ENCODE results near the gene OSBPL5.

Gene OSBPL5

DNA sequence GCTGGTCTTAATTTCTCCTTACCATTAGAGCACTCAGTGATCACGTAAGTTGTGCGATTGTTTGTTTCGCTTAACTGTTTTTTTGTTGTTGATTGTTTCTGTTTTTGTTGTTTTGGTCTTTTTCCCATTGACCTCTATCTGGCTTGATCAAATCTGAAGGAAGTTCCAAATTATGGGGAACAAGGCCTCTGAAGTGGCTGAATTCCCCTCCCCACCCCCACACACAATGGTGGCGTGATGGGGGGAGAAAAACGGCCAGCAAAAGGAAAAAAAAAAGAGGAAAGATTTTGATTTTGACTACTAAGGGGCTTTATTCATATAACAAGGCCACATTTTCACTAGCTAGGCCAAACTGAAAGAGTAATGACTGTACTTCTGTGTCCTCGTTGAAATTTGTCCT lies 53.6 kb downstream of the OSBPL5 start:
- Histone ChIP-seq H3K4me3 (no peak overlapping the region), H3K27ac (no peak overlapping the region)
- DNase-seq (ENCODE audit: low spot score): no peak
- TF ChIP-seq, protein P1, sequence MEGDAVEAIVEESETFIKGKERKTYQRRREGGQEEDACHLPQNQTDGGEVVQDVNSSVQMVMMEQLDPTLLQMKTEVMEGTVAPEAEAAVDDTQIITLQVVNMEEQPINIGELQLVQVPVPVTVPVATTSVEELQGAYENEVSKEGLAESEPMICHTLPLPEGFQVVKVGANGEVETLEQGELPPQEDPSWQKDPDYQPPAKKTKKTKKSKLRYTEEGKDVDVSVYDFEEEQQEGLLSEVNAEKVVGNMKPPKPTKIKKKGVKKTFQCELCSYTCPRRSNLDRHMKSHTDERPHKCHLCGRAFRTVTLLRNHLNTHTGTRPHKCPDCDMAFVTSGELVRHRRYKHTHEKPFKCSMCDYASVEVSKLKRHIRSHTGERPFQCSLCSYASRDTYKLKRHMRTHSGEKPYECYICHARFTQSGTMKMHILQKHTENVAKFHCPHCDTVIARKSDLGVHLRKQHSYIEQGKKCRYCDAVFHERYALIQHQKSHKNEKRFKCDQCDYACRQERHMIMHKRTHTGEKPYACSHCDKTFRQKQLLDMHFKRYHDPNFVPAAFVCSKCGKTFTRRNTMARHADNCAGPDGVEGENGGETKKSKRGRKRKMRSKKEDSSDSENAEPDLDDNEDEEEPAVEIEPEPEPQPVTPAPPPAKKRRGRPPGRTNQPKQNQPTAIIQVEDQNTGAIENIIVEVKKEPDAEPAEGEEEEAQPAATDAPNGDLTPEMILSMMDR (IDR thresholded peaks at IDR 0.05): no peak

DNA sequence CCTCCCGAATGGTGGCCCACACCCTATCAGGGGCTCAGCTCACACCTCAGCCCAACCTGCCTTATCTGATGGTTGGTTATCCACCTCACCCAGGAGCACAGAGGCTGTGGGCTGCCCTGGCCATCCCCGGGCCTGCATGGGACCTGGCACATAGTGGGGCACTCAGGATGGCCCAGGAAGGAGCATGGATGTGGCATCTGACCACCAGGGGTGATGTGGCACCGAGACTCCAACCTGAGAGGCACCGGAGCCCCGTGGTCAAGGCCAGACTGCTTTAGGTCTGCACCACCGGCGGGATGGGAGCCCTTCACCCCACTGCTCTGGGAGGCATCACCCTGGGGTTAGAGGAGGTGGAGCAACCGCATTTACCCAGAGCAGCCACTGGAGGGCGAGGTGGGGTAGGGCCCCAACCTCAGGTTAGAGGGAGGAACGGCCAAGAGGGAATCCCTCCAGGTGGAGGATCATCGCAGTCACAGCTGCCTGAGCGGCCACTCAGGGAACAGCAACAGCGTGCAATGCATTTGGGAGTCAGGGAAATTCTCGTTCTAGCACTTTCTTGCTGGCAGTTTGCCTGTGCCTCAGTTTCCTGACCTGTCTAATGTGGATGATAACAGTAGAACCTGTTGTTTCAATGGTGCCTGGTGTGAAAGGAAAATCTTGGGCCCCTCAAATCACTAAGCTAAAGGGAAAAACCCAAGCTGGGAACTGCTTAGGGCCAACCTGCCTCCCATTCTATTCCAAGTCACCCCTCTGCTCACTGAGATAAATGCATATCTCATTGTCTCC lies 55.0 kb downstream of the OSBPL5 start:
- H3K4me3 ChIP-seq: no peak overlapping the region
- H3K27ac ChIP-seq: no peak overlapping the region
- TF ChIP-seq, protein P1 (IDR thresholded peaks at IDR 0.05): peak; percentile 45
- peak; percentile 72 for DNase-seq (ENCODE audit: low spot score)

DNA sequence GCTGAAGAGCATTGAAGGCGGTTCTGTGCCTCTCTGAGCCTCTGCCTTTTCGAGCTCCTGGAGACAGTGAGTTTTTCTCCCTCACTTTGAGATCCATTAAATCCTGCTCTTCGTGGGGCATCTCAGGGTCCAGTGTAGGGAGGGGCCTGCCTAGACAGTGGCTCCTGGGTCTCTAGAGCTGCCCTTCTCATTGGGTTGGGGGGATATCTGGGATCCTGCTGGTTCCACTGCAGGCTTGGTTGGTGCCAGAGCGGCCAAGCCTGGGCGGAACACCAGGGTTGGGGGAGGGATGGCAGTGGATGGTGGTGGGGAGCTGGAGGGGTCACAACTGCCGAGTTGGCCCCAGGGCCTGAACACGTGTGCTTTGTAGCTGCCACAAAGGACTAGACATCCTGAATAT lies 55.7 kb downstream of the OSBPL5 start:
- H3K4me3 ChIP-seq: no peak overlapping the region
- TF ChIP-seq, protein P1 (IDR thresholded peaks at IDR 0.05): no peak
- no peak for DNase-seq (ENCODE audit: low spot score)
- no peak overlapping the region for H3K27ac ChIP-seq

DNA sequence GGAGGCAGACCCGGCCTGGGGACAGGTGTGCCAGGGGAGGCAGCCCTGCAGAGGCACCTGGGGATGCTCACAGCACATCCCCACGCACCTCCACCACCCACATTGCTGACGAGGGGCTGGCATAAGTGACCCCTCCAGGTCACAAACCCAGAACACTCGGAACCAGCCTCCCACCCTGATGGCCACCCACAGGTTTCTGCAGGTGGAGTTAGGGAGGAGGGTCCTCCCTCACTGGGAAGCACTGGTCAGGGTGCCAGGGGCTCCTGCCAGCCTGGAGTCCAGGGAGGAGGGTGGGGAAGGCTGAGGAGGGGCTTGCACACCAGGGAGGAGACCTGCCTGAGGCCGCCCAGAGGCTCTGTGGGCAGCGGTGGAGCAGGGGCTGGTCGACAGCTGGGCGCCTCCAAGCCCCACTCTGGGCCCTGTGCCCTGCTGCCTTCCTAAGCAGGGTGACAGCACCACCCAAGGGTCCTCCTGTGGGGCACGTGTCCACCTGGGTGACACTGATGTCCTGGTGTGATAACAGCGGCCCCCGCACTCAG lies 56.9 kb downstream of the OSBPL5 start:
- Histone ChIP-seq H3K27ac (no peak overlapping the region), H3K4me3 (no peak overlapping the region)
- TF ChIP-seq, protein P1 (IDR thresholded peaks at IDR 0.05): no peak
- DNase-seq (ENCODE audit: low spot score): peak; percentile 65

DNA sequence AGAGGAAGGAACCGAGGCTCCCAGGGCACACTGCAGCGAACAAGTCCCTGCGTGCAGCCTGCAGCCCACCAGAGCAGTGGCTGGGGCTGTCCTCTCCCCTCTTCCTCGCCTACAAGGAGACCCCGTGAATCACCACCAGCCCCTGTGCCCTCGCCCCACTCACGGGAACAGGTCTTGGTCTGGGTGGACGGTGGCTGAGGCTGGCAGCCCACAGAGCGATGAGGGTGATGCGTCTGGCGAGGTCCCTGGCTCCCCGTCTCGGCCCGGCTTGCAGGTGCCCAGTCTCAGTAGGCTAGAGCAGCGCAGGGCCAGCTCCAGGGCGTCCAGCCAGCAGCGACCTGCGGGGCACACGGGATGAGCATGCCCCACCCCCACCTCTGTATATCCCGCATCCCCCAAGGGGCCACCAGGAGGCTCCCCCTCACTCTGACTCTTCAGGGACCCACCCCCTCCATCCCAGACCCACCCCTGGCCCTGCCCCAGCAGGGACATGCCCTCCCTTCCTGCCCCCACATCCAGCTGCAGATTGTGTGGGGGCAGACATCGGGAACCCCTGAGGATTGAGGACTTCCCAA lies 57.4 kb downstream of the OSBPL5 start:
- TF ChIP-seq, protein P1 (IDR thresholded peaks at IDR 0.05): no peak
- no peak overlapping the region for H3K4me3 ChIP-seq
- no peak overlapping the region for H3K27ac ChIP-seq
- no peak for DNase-seq (ENCODE audit: low spot score)

DNA sequence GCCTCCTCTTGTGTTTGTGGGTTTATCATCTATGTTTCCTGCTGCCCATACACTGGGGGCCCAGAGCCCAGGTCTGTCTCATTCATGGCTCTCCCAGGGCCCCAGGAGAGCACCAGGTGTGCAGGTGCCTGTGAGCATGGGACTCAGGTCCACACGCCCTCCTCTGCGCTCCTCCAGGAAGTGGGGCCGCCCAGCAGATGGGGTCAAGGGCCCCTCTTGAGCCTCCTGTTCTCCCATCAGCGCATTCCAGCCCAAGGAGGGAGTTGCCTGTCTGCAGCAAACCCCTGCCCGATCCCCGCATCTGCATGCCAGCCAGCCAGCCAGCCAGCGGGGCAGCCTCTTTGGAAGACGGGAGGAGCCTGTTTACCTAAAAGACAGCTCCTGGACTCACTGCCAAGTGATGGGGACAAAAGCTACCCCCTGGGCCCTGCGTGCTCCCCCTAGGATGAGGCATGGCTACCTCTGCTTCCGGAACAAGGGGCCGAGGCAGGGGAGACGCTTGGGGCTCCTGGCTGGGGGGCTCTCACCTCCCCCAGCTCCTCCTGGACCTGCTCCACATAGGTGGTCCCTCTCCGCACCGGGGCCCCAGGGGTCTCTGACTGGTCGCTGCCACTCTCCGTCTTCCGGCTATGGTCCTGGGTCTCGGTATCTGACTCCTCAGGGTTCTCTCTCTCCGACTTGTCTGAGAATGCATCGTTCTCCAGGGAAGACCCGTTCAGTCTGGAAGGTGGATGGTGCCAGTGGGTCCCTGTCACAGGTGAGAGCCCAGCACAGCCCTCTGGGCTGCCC lies 58.2 kb downstream of the OSBPL5 start:
- TF ChIP-seq, protein P1 (IDR thresholded peaks at IDR 0.05): no peak
- Histone ChIP-seq H3K27ac (no peak overlapping the region), H3K4me3 (no peak overlapping the region)
- peak; percentile 63 for DNase-seq (ENCODE audit: low spot score)
